Endothelial cell of umbilical vein (primary cell): Measurements from ENCODE around the gene LMF1.

Experiments
- CTCF ChIP-seq, 2 donors: IDR thresholded peaks; 1 replicate in 1 of 2; 2 replicates in 1 of 2; pipeline ENCODE4 v1.5.1; 2011; ENCODE audit warnings: low read length in 2 of 2, mild to moderate bottlenecking in 2 of 2, moderate library complexity in 2 of 2, control low read depth in 1 of 2, inconsistent platforms in 1 of 2, low read depth in 1 of 2; ENCODE audit not compliant: insufficient read depth in 1 of 2; ENCODE audit errors: extremely low read depth in 1 of 2
- EZH2 ChIP-seq: IDR thresholded peaks from 2 replicates; pipeline ENCODE4 v1.6.1; 2012; ENCODE audit warnings: borderline replicate concordance, low read depth, mild to moderate bottlenecking, moderate library complexity, low read length, inconsistent platforms; ENCODE audit not compliant: severe bottlenecking
- FOS ChIP-seq: IDR thresholded peaks from 2 replicates; pipeline ENCODE4 v1.6.1; 2011; ENCODE audit warnings: mild to moderate bottlenecking, low read length, moderate library complexity, borderline replicate concordance; ENCODE audit not compliant: insufficient read depth
- GATA2 ChIP-seq: IDR thresholded peaks from 2 replicates; pipeline ENCODE4 v1.7.0; 2011; ENCODE audit warnings: low read depth, mild to moderate bottlenecking, moderate library complexity, mixed read lengths, low read length; ENCODE audit not compliant: insufficient read length, insufficient read depth
- JUN ChIP-seq: IDR thresholded peaks from 2 replicates; pipeline ENCODE4 v1.6.1; 2011; ENCODE audit warnings: borderline replicate concordance, low read depth; ENCODE audit not compliant: insufficient read length, insufficient read depth
- MAX ChIP-seq: IDR thresholded peaks from 2 replicates; pipeline ENCODE4 v1.6.1; 2011; ENCODE audit not compliant: insufficient read depth, insufficient read length
- MYC ChIP-seq: IDR thresholded peaks from one replicate; pipeline ENCODE4 v1.6.1; 2011; ENCODE audit warnings: mild to moderate bottlenecking, low read depth, low read length
- POLR2A ChIP-seq: IDR thresholded peaks from 2 replicates; pipeline ENCODE4 v1.6.1; 2012; ENCODE audit warnings: low read depth, mild to moderate bottlenecking, control low read depth, low read length
- POLR2AphosphoS5 ChIP-seq: IDR thresholded peaks from 2 replicates; pipeline ENCODE4 v1.6.1; 2012; ENCODE audit warnings: low read depth, mild to moderate bottlenecking, control low read depth, low read length, moderate library complexity; ENCODE audit not compliant: insufficient read depth

GRCh38 chr16:981695-982144 is 10.9 kb upstream of the LMF1 start, which contains the start of gene SOX8:
- TF ChIP-seq CTCF (IDR thresholded peaks at IDR 0.05; ENCODE audit: extremely low read depth in 1 of 2, insufficient read depth in 1 of 2, low read depth in 1 of 2, low read length in 2 of 2) (no peak), POLR2A (no peak), POLR2AphosphoS5 (no peak), EZH2 (no peak), FOS (no peak), MAX (no peak), JUN (no peak), MYC (no peak), GATA2 (no peak)
